Ovary (tissue), 3 donors: ENCODE data around the gene NOL9.

Experiments
- CTCF ChIP-seq, 3 donors: fragments of 450-650 bp in 2 of 3; fragments of 200-600 bp in 1 of 3; IDR thresholded peaks; one replicate each; pipeline versions ENCODE4 v1.5.1 to v1.8.0; 2016 to 2022; ENCODE audit warnings: antibody characterized with exemption in 3 of 3, mild to moderate bottlenecking in 1 of 3
- POLR2A ChIP-seq: fragments of 450-650 bp; IDR thresholded peaks from one replicate; pipeline ENCODE4 v1.6.1; 2017; ENCODE audit warnings: antibody characterized with exemption, mild to moderate bottlenecking, moderate library complexity
- donor health status: DM: no; HTN: no; CAD: no.

- TF ChIP-seq CTCF (IDR thresholded peaks at IDR 0.05) (no peak), POLR2A (no peak)
Measured at GRCh38 chr1:6500544-6501278, 53.6 kb downstream of the NOL9 start.
